ENCODE measurements around the gene LRFN2. TPM values are rescaled to one million over a fixed set of nuclear protein-coding genes. Genes with fewer than 3 reads are reported as not detected.

The LRFN2 gene
- total and polyA plus RNA-seq, 12 donors, result not detected

DNA sequence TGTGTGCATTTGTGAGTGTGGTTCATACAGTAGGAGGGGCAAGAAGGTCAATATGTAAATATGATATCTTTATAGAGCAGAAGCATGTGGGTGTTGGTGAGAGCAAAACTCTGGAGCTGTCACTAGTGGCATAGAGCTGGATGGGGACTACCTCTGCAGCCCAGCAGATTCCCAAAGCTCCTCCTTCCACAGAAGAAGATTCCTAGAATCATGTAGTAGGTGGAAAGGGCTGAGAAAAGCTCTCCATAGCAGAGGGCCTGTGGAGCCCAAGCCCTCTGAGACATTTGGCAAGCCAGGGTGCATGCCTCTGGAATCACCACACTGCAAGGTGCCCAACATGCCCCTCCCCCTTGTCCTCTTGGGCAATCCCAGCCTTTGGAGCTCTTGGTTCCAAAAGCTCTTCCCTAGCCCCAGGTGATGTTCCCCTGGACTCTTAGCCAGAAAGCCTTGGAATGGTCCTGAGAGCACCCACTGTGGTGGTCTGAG lies 233.2 kb downstream of the LRFN2 start:
- Histone ChIP-seq H3K36me3 (no peaks in the 10 kb centered on the region), H3K9me3 (no peaks in the 10 kb centered on the region), H3K27me3 (peaks cover 0 to 8% (median 0%) of the 10 kb centered on the region in 7 donors), H3K27ac (no peak overlapping the region), H3K4me1 (peaks cover 0 to 8% (median 0%) of the 10 kb centered on the region in 9 donors), H3K4me3 (no peak overlapping the region)
- intact Hi-C loops (cut with DNase I), result no loop called here
- DNase-seq (no peak), ATAC-seq (no peak)
- no peak for TF ChIP-seq CTCF (IDR thresholded peaks at IDR 0.05)

- Histone ChIP-seq H3K4me1 (peaks cover 0 to 8% (median 0%) of the 10 kb centered on the region in 9 donors), H3K36me3 (no peaks in the 10 kb centered on the region), H3K27me3 (peaks cover 0 to 8% (median under 1%) of the 10 kb centered on the region in 7 donors), H3K4me3 (no peak overlapping the region), H3K9me3 (no peaks in the 10 kb centered on the region), H3K27ac (no peak overlapping the region)
- DNase-seq, result no peak
- TF ChIP-seq CTCF (IDR thresholded peaks at IDR 0.05), result no peak
- WGBS, 2 donors, result 60 to 67% methylated on average over 6 of the region's 6 CpGs
- intact Hi-C loops (cut with DNase I), result no loop called here
- ATAC-seq, result peak in 1 of 8 donors; percentile 47
These were observed 233.8 kb downstream of the LRFN2 start for GRCh38 chr6:40353197-40353966.

- peaks cover 0 to 8% (median 0%) of the 10 kb centered on the region in 9 donors for H3K4me1 ChIP-seq
- no peak for TF ChIP-seq CTCF (IDR thresholded peaks at IDR 0.05)
- H3K36me3 ChIP-seq, result no peaks in the 10 kb centered on the region
- intact Hi-C loops (cut with DNase I), result no loop called here
- no peak for DNase-seq
- no peak overlapping the region for H3K4me3 ChIP-seq
- ATAC-seq, result no peak
- no peaks in the 10 kb centered on the region for H3K9me3 ChIP-seq
- 72 to 77% methylated on average over 6 of the region's 6 CpGs for WGBS, 2 donors
- no peak overlapping the region for H3K27ac ChIP-seq
- peaks cover 0 to 9% (median 0%) of the 10 kb centered on the region in 7 donors for H3K27me3 ChIP-seq
These were observed 234.5 kb downstream of the LRFN2 start for GRCh38 chr6:40352527-40353170.

- H3K36me3 ChIP-seq, result no peaks in the 10 kb centered on the region
- intact Hi-C loops (cut with DNase I), result no loop called here
- 57 to 84% methylated on average over 1 of the region's 1 CpG for WGBS, 2 donors
- H3K4me1 ChIP-seq, result peaks cover 0 to 8% (median 0%) of the 10 kb centered on the region in 9 donors
- DNase-seq, result no peak
- no peak overlapping the region for H3K4me3 ChIP-seq
- ATAC-seq, result no peak
- TF ChIP-seq CTCF (IDR thresholded peaks at IDR 0.05), result no peak
- no peaks in the 10 kb centered on the region for H3K9me3 ChIP-seq
- H3K27me3 ChIP-seq, result peaks cover 0 to 9% (median 0%) of the 10 kb centered on the region in 7 donors
- no peak overlapping the region for H3K27ac ChIP-seq
These were observed 235.2 kb downstream of the LRFN2 start for GRCh38 chr6:40352006-40352405.

All from heart right ventricle (tissue), 16 donors.